GM23338 (cell line): ENCODE data around the gene KRT78. TPM values are rescaled to one million over a fixed set of nuclear protein-coding genes. Genes with fewer than 3 reads are reported as not detected.

Experiments used
- ATAC-seq: fragments of 200-7000 bp; cut with Tn5 transposase; 3 replicates; pipeline ENCODE4 v1.9.1; 2020
- DNase-seq: peaks from one replicate; pipeline ENCODE4 v3.0.0-alpha.2; 2015; ENCODE audit warnings: low spot score
- H2AFZ ChIP-seq: fragments of 200-600 bp; sonication (generic); 2 replicates; pipeline ENCODE4 v1.8.0; 2016; ENCODE audit warnings: antibody characterized with exemption, mild to moderate bottlenecking, moderate library complexity
- H3F3A ChIP-seq: fragments of 200-600 bp; sonication (generic); replicated peaks from 2 replicates; pipeline ENCODE4 v1.8.0; 2017; ENCODE audit warnings: antibody characterized with exemption, mixed run types, low read depth
- H3K27ac ChIP-seq: fragments of 200-600 bp; sonication (generic); 2 replicates; pipeline ENCODE4 v1.6.1; 2016; ENCODE audit warnings: low read depth
- H3K27me3 ChIP-seq: fragments of 200-600 bp; sonication (generic); 2 replicates; pipeline ENCODE4 v1.8.0; 2016; ENCODE audit warnings: mild to moderate bottlenecking, mixed run types, moderate library complexity; ENCODE audit not compliant: insufficient read depth
- H3K36me3 ChIP-seq: fragments of 200-600 bp; sonication (generic); 2 replicates; pipeline ENCODE4 v1.8.0; 2016; ENCODE audit warnings: mild to moderate bottlenecking; ENCODE audit not compliant: insufficient read depth
- H3K4me1 ChIP-seq: fragments of 200-600 bp; sonication (generic); 2 replicates; pipeline ENCODE4 v1.8.0; 2016; ENCODE audit warnings: mild to moderate bottlenecking, moderate library complexity; ENCODE audit not compliant: insufficient read depth
- H3K4me2 ChIP-seq: fragments of 200-600 bp; sonication (generic); 2 replicates; pipeline ENCODE4 v1.7.1; 2017; ENCODE audit warnings: mixed run types
- H3K4me3 ChIP-seq: fragments of 200-600 bp; sonication (generic); 2 replicates; pipeline ENCODE4 v1.6.1; 2016; ENCODE audit warnings: mixed run types
- H3K79me2 ChIP-seq: fragments of 200-600 bp; sonication (generic); replicated peaks from 2 replicates; pipeline ENCODE4 v1.8.0; 2017; ENCODE audit warnings: mild to moderate bottlenecking; ENCODE audit not compliant: insufficient read depth
- H3K9me2 ChIP-seq: fragments of 200-600 bp; sonication (generic); 2 replicates; pipeline ENCODE4 v1.8.0; 2017; ENCODE audit not compliant: insufficient read depth
- H4K20me1 ChIP-seq: fragments of 200-600 bp; sonication (generic); replicated peaks from 2 replicates; pipeline ENCODE4 v1.8.0; 2017; ENCODE audit warnings: mild to moderate bottlenecking; ENCODE audit not compliant: insufficient read depth
- H3K27ac Mint-ChIP-seq: 2 replicates; pipeline ENCODE4 v1.8.0; 2020; ENCODE audit warnings: inconsistent platforms, mild to moderate bottlenecking, moderate library complexity, mixed read lengths
- H3K27me3 Mint-ChIP-seq: 3 replicates; pipeline ENCODE4 v1.8.0; 2022; ENCODE audit warnings: low read depth, mild to moderate bottlenecking, moderate library complexity, mixed read lengths, inconsistent platforms; ENCODE audit not compliant: insufficient read depth, poor library complexity
- H3K36me3 Mint-ChIP-seq: 3 replicates; pipeline ENCODE4 v1.8.0; 2021; ENCODE audit warnings: low read depth, mild to moderate bottlenecking, inconsistent platforms, moderate library complexity, mixed read lengths
- H3K4me1 Mint-ChIP-seq: 3 replicates; pipeline ENCODE4 v1.8.0; 2020; ENCODE audit warnings: mild to moderate bottlenecking, inconsistent platforms, mixed read lengths
- H3K4me3 Mint-ChIP-seq: 3 replicates; pipeline ENCODE4 v1.8.0; 2021; ENCODE audit warnings: moderate library complexity, mild to moderate bottlenecking, inconsistent platforms, mixed read lengths
- H3K9me3 Mint-ChIP-seq: 3 replicates; pipeline ENCODE4 v1.8.0; 2020; ENCODE audit warnings: moderate library complexity, mild to moderate bottlenecking, inconsistent platforms, mixed read lengths
- CREB1 ChIP-seq: fragments of 250-450 bp; sonication (Bioruptor Pico); IDR thresholded peaks from 2 replicates; pipeline ENCODE4 v1.5.0; 2020; ENCODE audit warnings: low read depth, mild to moderate bottlenecking, moderate library complexity
- EZH2 ChIP-seq: fragments of 200-600 bp; sonication (generic); IDR thresholded peaks from one replicate; pipeline ENCODE4 v1.8.0; 2017; ENCODE audit warnings: antibody characterized with exemption, mild to moderate bottlenecking, low read depth; ENCODE audit not compliant: unreplicated experiment
- EZH2phosphoT487 ChIP-seq: fragments of 200-600 bp; sonication (generic); IDR thresholded peaks from one replicate; pipeline ENCODE4 v1.8.1; 2018; ENCODE audit warnings: antibody characterized with exemption; ENCODE audit not compliant: unreplicated experiment
- JUNB ChIP-seq: IDR thresholded peaks from one replicate; pipeline ENCODE4 v1.6.1; 2016; ENCODE audit warnings: antibody characterized with exemption; ENCODE audit not compliant: unreplicated experiment
- NANOG ChIP-seq: IDR thresholded peaks from 2 replicates; pipeline ENCODE4 v1.6.1; 2016; ENCODE audit warnings: antibody characterized with exemption, borderline replicate concordance
- POLR2AphosphoS5 ChIP-seq: IDR thresholded peaks from 2 replicates; pipeline ENCODE4 v1.6.1; 2016; ENCODE audit warnings: antibody characterized with exemption, low read depth
- STAT1 ChIP-seq: IDR thresholded peaks from one replicate; pipeline ENCODE4 v1.6.1; 2016; ENCODE audit warnings: antibody characterized with exemption; ENCODE audit not compliant: unreplicated experiment
- ZNF114 ChIP-seq: fragments of 250-450 bp; sonication (Bioruptor Pico); IDR thresholded peaks from 2 replicates; pipeline ENCODE4 v1.5.0; 2020; ENCODE audit warnings: mild to moderate bottlenecking, moderate library complexity
- ZNF331 ChIP-seq: fragments of 250-450 bp; sonication (Bioruptor Pico); IDR thresholded peaks from 2 replicates; pipeline ENCODE4 v1.5.0; 2020; ENCODE audit warnings: low read depth, mild to moderate bottlenecking, moderate library complexity
- polyA plus RNA-seq: library from polyadenylated mRNA; unstranded; fragments of >200 nt; fragmentation: Nextera tagmentation; extraction: Ambion mirVana; gene quantifications from 2 replicates; pipeline ENCODE4 v1.2.1, GENCODE V29; 2016
- total RNA-seq: library from RNA; depleted of rRNA; stranded (reverse); fragments of >200 nt; shearing (Covaris generic); gene quantifications from 2 replicates; pipeline ENCODE4 v1.2.3, GENCODE V29; 2014
- TF ChIP-seq, protein P1 (sequence below): IDR thresholded peaks from one replicate; pipeline ENCODE4 v1.6.1; 2018; ENCODE audit warnings: antibody characterized with exemption; ENCODE audit not compliant: unreplicated experiment
- TF ChIP-seq, protein P2 (sequence below), 2 experiments: fragments of 200-600 bp in 1 of 2; sonication (generic) in 1 of 2; conservative IDR thresholded peaks; 2 replicates each; pipeline versions ENCODE4 v1.5.1 to v1.6.1; 2016 to 2017; ENCODE audit warnings: antibody characterized with exemption in 2 of 2, low read depth in 2 of 2, mild to moderate bottlenecking in 2 of 2, moderate library complexity in 1 of 2
- TF ChIP-seq, protein P3 (sequence below): IDR thresholded peaks from 2 replicates; pipeline ENCODE4 v1.6.1; 2016; ENCODE audit warnings: antibody characterized with exemption
- TF ChIP-seq, protein P4 (sequence below): fragments of 250-450 bp; sonication (Bioruptor Pico); IDR thresholded peaks from 2 replicates; pipeline ENCODE4 v1.5.0; 2020; ENCODE audit warnings: mild to moderate bottlenecking, moderate library complexity

The KRT78 gene
- total and polyA plus RNA-seq, 2 experiments from 2014 or later, result not detected

DNA sequence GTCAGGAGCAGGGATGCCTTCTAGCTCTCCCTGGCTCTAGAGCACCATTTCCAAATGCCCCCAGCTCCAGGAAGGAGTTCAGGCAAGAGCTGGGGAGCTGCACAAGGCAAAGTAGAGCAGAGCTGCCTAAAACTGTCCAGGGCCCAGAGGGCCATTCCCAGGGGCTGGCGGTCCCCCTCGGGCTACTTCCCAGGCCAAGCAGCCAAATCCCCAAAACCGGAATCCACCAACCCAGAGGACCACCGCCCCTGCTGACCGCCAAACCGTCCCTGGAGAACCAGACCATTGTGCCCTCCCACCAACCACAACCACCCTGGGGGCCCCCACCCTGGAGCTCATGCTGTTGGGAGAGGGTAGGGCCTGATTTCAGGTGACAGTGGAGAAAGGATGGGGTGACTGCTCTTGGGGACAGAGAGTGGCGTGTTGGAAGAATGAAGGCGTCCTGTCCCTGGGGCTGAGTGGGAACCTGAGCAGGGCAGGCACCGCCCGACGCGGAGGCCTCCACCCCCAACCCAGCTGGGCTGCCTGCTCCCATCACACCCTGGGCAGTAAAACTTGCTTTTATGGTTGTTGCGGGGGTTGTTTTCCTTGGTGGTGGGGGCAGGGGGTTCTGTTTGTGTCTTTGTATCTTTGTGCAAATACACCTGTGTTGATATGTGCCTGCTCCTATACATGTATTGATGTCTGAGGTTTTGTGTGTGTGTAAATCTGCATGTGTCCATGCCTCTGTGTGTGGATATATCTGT is 24.0 kb upstream of the KRT78 start:
- Mint-ChIP-seq H3K4me1 (peaks cover 14% of the 10 kb centered on the region), H3K36me3 (no peaks in the 10 kb centered on the region), H3K27ac (no peak overlapping the region), H3K27me3 (peaks cover 15% of the 10 kb centered on the region), H3K9me3 (no peaks in the 10 kb centered on the region), H3K4me3 (peak overlapping the region; percentile 75; the same call in 2 of the 3 replicates)
- Histone ChIP-seq H3K4me1 (no peaks in the 10 kb centered on the region; the same call in 1 of the 2 replicates), H2AFZ (no peak overlapping the region), H3K4me2 (no peak overlapping the region), H3K79me2 (no peaks in the 10 kb centered on the region), H3K27me3 (peaks cover 19% of the 10 kb centered on the region), H3K9me2 (no peaks in the 10 kb centered on the region), H3K36me3 (no peaks in the 10 kb centered on the region), H3K4me3 (no peak overlapping the region), H4K20me1 (no peaks in the 10 kb centered on the region), H3K27ac (no peak overlapping the region), H3F3A (0 out of 2 replicates have a peak, but pooled peaks cover 3% of the 10 kb centered on the region)
- no peak for ATAC-seq
- TF ChIP-seq, protein P1, sequence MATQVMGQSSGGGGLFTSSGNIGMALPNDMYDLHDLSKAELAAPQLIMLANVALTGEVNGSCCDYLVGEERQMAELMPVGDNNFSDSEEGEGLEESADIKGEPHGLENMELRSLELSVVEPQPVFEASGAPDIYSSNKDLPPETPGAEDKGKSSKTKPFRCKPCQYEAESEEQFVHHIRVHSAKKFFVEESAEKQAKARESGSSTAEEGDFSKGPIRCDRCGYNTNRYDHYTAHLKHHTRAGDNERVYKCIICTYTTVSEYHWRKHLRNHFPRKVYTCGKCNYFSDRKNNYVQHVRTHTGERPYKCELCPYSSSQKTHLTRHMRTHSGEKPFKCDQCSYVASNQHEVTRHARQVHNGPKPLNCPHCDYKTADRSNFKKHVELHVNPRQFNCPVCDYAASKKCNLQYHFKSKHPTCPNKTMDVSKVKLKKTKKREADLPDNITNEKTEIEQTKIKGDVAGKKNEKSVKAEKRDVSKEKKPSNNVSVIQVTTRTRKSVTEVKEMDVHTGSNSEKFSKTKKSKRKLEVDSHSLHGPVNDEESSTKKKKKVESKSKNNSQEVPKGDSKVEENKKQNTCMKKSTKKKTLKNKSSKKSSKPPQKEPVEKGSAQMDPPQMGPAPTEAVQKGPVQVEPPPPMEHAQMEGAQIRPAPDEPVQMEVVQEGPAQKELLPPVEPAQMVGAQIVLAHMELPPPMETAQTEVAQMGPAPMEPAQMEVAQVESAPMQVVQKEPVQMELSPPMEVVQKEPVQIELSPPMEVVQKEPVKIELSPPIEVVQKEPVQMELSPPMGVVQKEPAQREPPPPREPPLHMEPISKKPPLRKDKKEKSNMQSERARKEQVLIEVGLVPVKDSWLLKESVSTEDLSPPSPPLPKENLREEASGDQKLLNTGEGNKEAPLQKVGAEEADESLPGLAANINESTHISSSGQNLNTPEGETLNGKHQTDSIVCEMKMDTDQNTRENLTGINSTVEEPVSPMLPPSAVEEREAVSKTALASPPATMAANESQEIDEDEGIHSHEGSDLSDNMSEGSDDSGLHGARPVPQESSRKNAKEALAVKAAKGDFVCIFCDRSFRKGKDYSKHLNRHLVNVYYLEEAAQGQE, result no peak
- TF ChIP-seq ZNF331 (no peak), NANOG (no peak), ZNF114 (CRISPR knock-in tag) (no peak), JUNB (no peak), STAT1 (no peak), CREB1 (CRISPR knock-in tag) (no peak), EZH2 (no peak), POLR2AphosphoS5 (no peak), EZH2phosphoT487 (no peak)
- TF ChIP-seq, protein P2, sequence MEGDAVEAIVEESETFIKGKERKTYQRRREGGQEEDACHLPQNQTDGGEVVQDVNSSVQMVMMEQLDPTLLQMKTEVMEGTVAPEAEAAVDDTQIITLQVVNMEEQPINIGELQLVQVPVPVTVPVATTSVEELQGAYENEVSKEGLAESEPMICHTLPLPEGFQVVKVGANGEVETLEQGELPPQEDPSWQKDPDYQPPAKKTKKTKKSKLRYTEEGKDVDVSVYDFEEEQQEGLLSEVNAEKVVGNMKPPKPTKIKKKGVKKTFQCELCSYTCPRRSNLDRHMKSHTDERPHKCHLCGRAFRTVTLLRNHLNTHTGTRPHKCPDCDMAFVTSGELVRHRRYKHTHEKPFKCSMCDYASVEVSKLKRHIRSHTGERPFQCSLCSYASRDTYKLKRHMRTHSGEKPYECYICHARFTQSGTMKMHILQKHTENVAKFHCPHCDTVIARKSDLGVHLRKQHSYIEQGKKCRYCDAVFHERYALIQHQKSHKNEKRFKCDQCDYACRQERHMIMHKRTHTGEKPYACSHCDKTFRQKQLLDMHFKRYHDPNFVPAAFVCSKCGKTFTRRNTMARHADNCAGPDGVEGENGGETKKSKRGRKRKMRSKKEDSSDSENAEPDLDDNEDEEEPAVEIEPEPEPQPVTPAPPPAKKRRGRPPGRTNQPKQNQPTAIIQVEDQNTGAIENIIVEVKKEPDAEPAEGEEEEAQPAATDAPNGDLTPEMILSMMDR (conservative IDR thresholded peaks at IDR 0.05; ENCODE audit: low read depth in 2 of 2), result no peak
- TF ChIP-seq, protein P3, sequence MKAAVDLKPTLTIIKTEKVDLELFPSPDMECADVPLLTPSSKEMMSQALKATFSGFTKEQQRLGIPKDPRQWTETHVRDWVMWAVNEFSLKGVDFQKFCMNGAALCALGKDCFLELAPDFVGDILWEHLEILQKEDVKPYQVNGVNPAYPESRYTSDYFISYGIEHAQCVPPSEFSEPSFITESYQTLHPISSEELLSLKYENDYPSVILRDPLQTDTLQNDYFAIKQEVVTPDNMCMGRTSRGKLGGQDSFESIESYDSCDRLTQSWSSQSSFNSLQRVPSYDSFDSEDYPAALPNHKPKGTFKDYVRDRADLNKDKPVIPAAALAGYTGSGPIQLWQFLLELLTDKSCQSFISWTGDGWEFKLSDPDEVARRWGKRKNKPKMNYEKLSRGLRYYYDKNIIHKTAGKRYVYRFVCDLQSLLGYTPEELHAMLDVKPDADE, result no peak
- TF ChIP-seq, protein P4, sequence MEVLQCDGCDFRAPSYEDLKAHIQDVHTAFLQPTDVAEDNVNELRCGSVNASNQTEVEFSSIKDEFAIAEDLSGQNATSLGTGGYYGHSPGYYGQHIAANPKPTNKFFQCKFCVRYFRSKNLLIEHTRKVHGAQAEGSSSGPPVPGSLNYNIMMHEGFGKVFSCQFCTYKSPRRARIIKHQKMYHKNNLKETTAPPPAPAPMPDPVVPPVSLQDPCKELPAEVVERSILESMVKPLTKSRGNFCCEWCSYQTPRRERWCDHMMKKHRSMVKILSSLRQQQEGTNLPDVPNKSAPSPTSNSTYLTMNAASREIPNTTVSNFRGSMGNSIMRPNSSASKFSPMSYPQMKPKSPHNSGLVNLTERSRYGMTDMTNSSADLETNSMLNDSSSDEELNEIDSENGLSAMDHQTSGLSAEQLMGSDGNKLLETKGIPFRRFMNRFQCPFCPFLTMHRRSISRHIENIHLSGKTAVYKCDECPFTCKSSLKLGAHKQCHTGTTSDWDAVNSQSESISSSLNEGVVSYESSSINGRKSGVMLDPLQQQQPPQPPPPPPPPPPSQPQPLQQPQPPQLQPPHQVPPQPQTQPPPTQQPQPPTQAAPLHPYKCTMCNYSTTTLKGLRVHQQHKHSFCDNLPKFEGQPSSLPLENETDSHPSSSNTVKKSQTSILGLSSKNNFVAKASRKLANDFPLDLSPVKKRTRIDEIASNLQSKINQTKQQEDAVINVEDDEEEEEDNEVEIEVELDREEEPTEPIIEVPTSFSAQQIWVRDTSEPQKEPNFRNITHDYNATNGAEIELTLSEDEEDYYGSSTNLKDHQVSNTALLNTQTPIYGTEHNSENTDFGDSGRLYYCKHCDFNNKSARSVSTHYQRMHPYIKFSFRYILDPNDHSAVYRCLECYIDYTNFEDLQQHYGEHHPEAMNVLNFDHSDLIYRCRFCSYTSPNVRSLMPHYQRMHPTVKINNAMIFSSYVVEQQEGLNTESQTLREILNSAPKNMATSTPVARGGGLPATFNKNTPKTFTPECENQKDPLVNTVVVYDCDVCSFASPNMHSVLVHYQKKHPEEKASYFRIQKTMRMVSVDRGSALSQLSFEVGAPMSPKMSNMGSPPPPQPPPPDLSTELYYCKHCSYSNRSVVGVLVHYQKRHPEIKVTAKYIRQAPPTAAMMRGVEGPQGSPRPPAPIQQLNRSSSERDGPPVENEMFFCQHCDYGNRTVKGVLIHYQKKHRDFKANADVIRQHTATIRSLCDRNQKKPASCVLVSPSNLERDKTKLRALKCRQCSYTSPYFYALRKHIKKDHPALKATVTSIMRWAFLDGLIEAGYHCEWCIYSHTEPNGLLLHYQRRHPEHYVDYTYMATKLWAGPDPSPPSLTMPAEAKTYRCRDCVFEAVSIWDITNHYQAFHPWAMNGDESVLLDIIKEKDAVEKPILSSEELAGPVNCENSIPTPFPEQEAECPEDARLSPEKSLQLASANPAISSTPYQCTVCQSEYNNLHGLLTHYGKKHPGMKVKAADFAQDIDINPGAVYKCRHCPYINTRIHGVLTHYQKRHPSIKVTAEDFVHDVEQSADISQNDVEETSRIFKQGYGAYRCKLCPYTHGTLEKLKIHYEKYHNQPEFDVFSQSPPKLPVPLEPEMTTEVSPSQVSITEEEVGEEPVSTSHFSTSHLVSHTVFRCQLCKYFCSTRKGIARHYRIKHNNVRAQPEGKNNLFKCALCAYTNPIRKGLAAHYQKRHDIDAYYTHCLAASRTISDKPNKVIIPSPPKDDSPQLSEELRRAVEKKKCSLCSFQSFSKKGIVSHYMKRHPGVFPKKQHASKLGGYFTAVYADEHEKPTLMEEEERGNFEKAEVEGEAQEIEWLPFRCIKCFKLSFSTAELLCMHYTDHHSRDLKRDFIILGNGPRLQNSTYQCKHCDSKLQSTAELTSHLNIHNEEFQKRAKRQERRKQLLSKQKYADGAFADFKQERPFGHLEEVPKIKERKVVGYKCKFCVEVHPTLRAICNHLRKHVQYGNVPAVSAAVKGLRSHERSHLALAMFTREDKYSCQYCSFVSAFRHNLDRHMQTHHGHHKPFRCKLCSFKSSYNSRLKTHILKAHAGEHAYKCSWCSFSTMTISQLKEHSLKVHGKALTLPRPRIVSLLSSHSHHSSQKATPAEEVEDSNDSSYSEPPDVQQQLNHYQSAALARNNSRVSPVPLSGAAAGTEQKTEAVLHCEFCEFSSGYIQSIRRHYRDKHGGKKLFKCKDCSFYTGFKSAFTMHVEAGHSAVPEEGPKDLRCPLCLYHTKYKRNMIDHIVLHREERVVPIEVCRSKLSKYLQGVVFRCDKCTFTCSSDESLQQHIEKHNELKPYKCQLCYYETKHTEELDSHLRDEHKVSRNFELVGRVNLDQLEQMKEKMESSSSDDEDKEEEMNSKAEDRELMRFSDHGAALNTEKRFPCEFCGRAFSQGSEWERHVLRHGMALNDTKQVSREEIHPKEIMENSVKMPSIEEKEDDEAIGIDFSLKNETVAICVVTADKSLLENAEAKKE (CRISPR knock-in tag), result no peak
- DNase-seq, result no peak
